Measurements from ENCODE around the gene SH3BGRL2. TPM values are rescaled to one million over a fixed set of nuclear protein-coding genes. Genes with fewer than 3 reads are reported as not detected.
"Not testable (repeated sequence)": the region's sequence is repeated elsewhere in the genome, so short reads cannot be mapped to it uniquely, and the experiment has no call there.

Gene SH3BGRL2
- total RNA-seq, 1 experiment from 2014 or later: 11.8 TPM

- Histone ChIP-seq H4K91ac (ENCODE audit: insufficient read length, low read depth, low read length) (no peak overlapping the region), H2BK12ac (ENCODE audit: insufficient read length, low read depth, low read length) (no peak overlapping the region), H3K4ac (ENCODE audit: low read depth, low read length) (no peak overlapping the region), H4K8ac (replicated peaks; ENCODE audit: insufficient read length, low read depth, low read length) (no peak overlapping the region), H2BK20ac (ENCODE audit: low read depth, low read length, poor library complexity, severe bottlenecking) (no peak overlapping the region), H3K4me1 (ENCODE audit: insufficient read depth, low read length) (no peaks in the 10 kb centered on the region), H3K18ac (ENCODE audit: insufficient read length, low read depth, low read length) (no peak overlapping the region), H3K23ac (ENCODE audit: insufficient read length, low read depth, low read length) (no peak overlapping the region), H2AFZ (ENCODE audit: low read length) (no peak overlapping the region), H3T11ph (ENCODE audit: low read length) (no peak overlapping the region), H3K27ac (ENCODE audit: insufficient read length, low read depth, low read length) (no peak overlapping the region), H3K9ac (ENCODE audit: extremely low read depth, insufficient read length, low read length) (no peak overlapping the region), H3K79me2 (ENCODE audit: insufficient read depth, low read length) (no peaks in the 10 kb centered on the region), H2BK15ac (ENCODE audit: low read depth, low read length) (no peak overlapping the region), H2AK5ac (ENCODE audit: insufficient read length, low read length) (no peak overlapping the region), H3K4me2 (ENCODE audit: insufficient read depth, insufficient read length, low read length) (no peak overlapping the region), H3K56ac (ENCODE audit: insufficient read length, low read depth, low read length) (no peak overlapping the region), H3K27me3 (ENCODE audit: insufficient read depth, low read length) (no peaks in the 10 kb centered on the region), H2BK5ac (ENCODE audit: insufficient read length, low read length) (no peak overlapping the region), H4K20me1 (ENCODE audit: control insufficient read depth, insufficient read depth, insufficient read length) (no peaks in the 10 kb centered on the region), H4K5ac (ENCODE audit: insufficient read length, low read depth, low read length) (no peak overlapping the region), H3K14ac (ENCODE audit: insufficient read depth, low read length) (no peak overlapping the region), H3K79me1 (ENCODE audit: insufficient read depth, low read depth, low read length, poor library complexity, severe bottlenecking) (no peaks in the 10 kb centered on the region), H2BK120ac (ENCODE audit: low read depth, low read length, poor library complexity, severe bottlenecking) (no peak overlapping the region), H3K23me2 (ENCODE audit: insufficient read length, low read depth, low read length, poor library complexity, severe bottlenecking) (no peaks in the 10 kb centered on the region), H3K9me3 (ENCODE audit: control insufficient read depth, low read depth, low read length) (no peaks in the 10 kb centered on the region)
- H3K27me3 Mint-ChIP-seq (ENCODE audit: low read depth): no peaks in the 10 kb centered on the region
- TF ChIP-seq CTCF (conservative IDR thresholded peaks at IDR 0.05): no peak
- no peak overlapping the region for H3K4me3 Mint-ChIP-seq
- no peak for DNase-seq
- H3K9me3 Mint-ChIP-seq: peaks cover 10 to 16% of the 10 kb centered on the region in 2 experiments
- H3K27ac Mint-ChIP-seq: no peak overlapping the region
- H3K4me1 Mint-ChIP-seq: no peaks in the 10 kb centered on the region
- H3K36me3 Mint-ChIP-seq (ENCODE audit: insufficient read depth in 1 of 3, low read depth in 3 of 3): peaks cover 0 to 16% (median 0%) of the 10 kb centered on the region in 3 experiments; a peak in 4 of 7 replicates
- no CpG with 5 or more reads among the region's 2 CpGs for WGBS (ENCODE audit: extremely low coverage, insufficient read length, low lambda C conversion rate)
Observed at GRCh38 chr6:79742030-79742429, 110.9 kb downstream of the SH3BGRL2 start.

GRCh38 chr6:79745282-79745681 is 114.2 kb downstream of the SH3BGRL2 start:
- peaks cover 10 to 18% of the 10 kb centered on the region in 2 experiments for H3K9me3 Mint-ChIP-seq

More at GRCh38 chr6:79745282-79745681, 114.2 kb downstream of the SH3BGRL2 start:
- no CpG with 5 or more reads among the region's 2 CpGs for WGBS (ENCODE audit: extremely low coverage, insufficient read length, low lambda C conversion rate)
- H3K23ac ChIP-seq (ENCODE audit: insufficient read length, low read depth, low read length); H3K27me3 Mint-ChIP-seq (ENCODE audit: low read depth); H3K9me3 ChIP-seq (ENCODE audit: control insufficient read depth, low read depth, low read length); H3K4me1 Mint-ChIP-seq; H3K27ac Mint-ChIP-seq; H3K18ac ChIP-seq (ENCODE audit: insufficient read length, low read depth, low read length); H3K4me1 ChIP-seq (ENCODE audit: insufficient read depth, low read length); H2BK20ac ChIP-seq (ENCODE audit: low read depth, low read length, poor library complexity, severe bottlenecking); H2BK15ac ChIP-seq (ENCODE audit: low read depth, low read length); H3K4me3 Mint-ChIP-seq; H4K5ac ChIP-seq (ENCODE audit: insufficient read length, low read depth, low read length); H3K23me2 ChIP-seq (ENCODE audit: insufficient read length, low read depth, low read length, poor library complexity, severe bottlenecking); H3K27ac ChIP-seq (ENCODE audit: insufficient read length, low read depth, low read length); H3K27me3 ChIP-seq (ENCODE audit: insufficient read depth, low read length); H2BK5ac ChIP-seq (ENCODE audit: insufficient read length, low read length); H4K8ac ChIP-seq (replicated peaks; ENCODE audit: insufficient read length, low read depth, low read length); H3K9ac ChIP-seq (ENCODE audit: extremely low read depth, insufficient read length, low read length); H3K79me2 ChIP-seq (ENCODE audit: insufficient read depth, low read length); H3K56ac ChIP-seq (ENCODE audit: insufficient read length, low read depth, low read length); H2BK12ac ChIP-seq (ENCODE audit: insufficient read length, low read depth, low read length); DNase-seq; H3T11ph ChIP-seq (ENCODE audit: low read length); H4K91ac ChIP-seq (ENCODE audit: insufficient read length, low read depth, low read length); H3K79me1 ChIP-seq (ENCODE audit: insufficient read depth, low read depth, low read length, poor library complexity, severe bottlenecking); H3K4ac ChIP-seq (ENCODE audit: low read depth, low read length); H2AFZ ChIP-seq (ENCODE audit: low read length); H4K20me1 ChIP-seq (ENCODE audit: control insufficient read depth, insufficient read depth, insufficient read length); H2AK5ac ChIP-seq (ENCODE audit: insufficient read length, low read length); H3K4me2 ChIP-seq (ENCODE audit: insufficient read depth, insufficient read length, low read length); H3K14ac ChIP-seq (ENCODE audit: insufficient read depth, low read length); H2BK120ac ChIP-seq (ENCODE audit: low read depth, low read length, poor library complexity, severe bottlenecking): not testable (repeated sequence)
- peaks cover 0 to 16% (median 0%) of the 10 kb centered on the region in 3 experiments; a peak in 4 of 7 replicates for H3K36me3 Mint-ChIP-seq (ENCODE audit: insufficient read depth in 1 of 3, low read depth in 3 of 3)

Data from H9 (cell line).